ENCODE results near the gene CLEC19A.

DNA sequence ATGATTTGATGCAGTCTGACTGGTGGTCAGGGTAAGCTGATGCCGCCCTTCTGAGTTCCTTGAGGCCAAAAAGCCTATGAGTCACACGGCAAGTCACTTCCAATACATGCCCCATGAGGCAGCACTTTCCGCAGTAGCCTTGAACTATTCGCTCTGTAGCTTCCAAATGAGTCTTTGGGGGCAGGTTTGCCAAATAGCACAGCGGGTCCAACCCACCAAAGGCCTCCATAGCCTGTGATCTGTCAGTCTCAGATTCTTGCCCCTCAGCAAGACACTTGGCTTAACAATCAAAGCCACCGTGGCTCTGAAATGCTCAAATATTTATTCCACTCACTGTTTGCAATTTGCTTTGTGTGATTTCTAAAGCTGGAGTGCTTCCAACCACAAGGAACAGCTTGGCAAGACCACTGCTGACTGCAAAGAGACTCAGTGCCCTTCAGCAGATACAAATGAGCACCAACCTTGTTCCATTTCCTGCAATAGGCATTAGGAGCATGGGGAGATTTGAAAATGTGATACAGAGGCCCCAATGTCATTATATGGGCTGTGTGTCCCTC is 45.4 kb downstream of the CLEC19A start:
- TF ChIP-seq CTCF (IDR thresholded peaks at IDR 0.05) (no peak), POLR2A (IDR thresholded peaks at IDR 0.05) (no peak)

Data from ovary (tissue), 3 donors.